PC-3 (cell line): ENCODE data around the gene DRD2. TPM values are rescaled to one million over a fixed set of nuclear protein-coding genes. Genes with fewer than 3 reads are reported as not detected.

Experiments
- ATAC-seq: fragments of 200-7000 bp; cut with Tn5 transposase; 2 replicates; pipeline ENCODE4 v1.9.1; 2020; ENCODE audit warnings: mild to moderate bottlenecking, moderate library complexity
- BruUV-seq: library from RNA; stranded (reverse); fragments of 400-500 nt; replicated peaks from 2 replicates; lab custom pipeline; 2021; lab: Mats Ljungman, UMichigan
- CTCF ChIA-PET: fragments of 300-600 bp; sonication (Branson Sonifier 250); formaldehyde crosslinking; loops from one replicate; lab custom pipeline; 2022; ENCODE audit warnings: antibody characterized with exemption; lab: Charles Lee
- POLR2A ChIA-PET: fragments of 300-600 bp; sonication (Branson Sonifier 250); formaldehyde crosslinking; loops from one replicate; lab custom pipeline; 2022; ENCODE audit warnings: antibody characterized with exemption; ENCODE audit not compliant: unreplicated experiment; lab: Charles Lee
- DNase-seq: peaks from one replicate; pipeline ENCODE4 v3.0.0-alpha.2; 2015
- H2AFZ ChIP-seq: fragments of 300-600 bp; sonication (generic); 2 replicates; pipeline ENCODE4 v1.6.0; 2016; ENCODE audit warnings: antibody characterized with exemption, low read length
- H3F3A ChIP-seq: fragments of 300-600 bp; sonication (generic); one replicate; pipeline ENCODE4 v1.6.0; 2017; ENCODE audit warnings: antibody characterized with exemption, low read length, control low read depth, mild to moderate bottlenecking; ENCODE audit not compliant: unreplicated experiment
- H3K27ac ChIP-seq: fragments of 300-600 bp; sonication (generic); 2 replicates; pipeline ENCODE4 v1.5.1; 2016; ENCODE audit warnings: mild to moderate bottlenecking, low read length
- H3K27me3 ChIP-seq: fragments of 300-600 bp; sonication (generic); 2 replicates; pipeline ENCODE4 v1.6.1; 2016; ENCODE audit warnings: low read length, mixed read lengths
- H3K36me3 ChIP-seq: fragments of 300-600 bp; sonication (generic); 2 replicates; pipeline ENCODE4 v1.6.1; 2016; ENCODE audit warnings: low read depth, mixed run types, low read length, mixed read lengths
- H3K4me1 ChIP-seq: fragments of 300-600 bp; sonication (generic); 2 replicates; pipeline ENCODE4 v1.5.1; 2016; ENCODE audit warnings: low read length; ENCODE audit not compliant: insufficient read depth
- H3K4me2 ChIP-seq: fragments of 300-600 bp; sonication (generic); 2 replicates; pipeline ENCODE4 v1.6.0; 2016; ENCODE audit warnings: low read length
- H3K4me3 ChIP-seq: fragments of 300-600 bp; sonication (generic); 2 replicates; pipeline ENCODE4 v1.5.1; 2016; ENCODE audit warnings: mild to moderate bottlenecking, low read length, mixed read lengths
- H3K79me2 ChIP-seq: fragments of 300-600 bp; sonication (generic); 2 replicates; pipeline ENCODE4 v1.6.1; 2017; ENCODE audit warnings: low read length, mixed read lengths
- H3K9ac ChIP-seq: fragments of 300-600 bp; sonication (generic); 2 replicates; pipeline ENCODE4 v1.6.0; 2016; ENCODE audit warnings: mild to moderate bottlenecking, low read length
- H3K9me2 ChIP-seq: fragments of 300-600 bp; sonication (generic); replicated peaks from 2 replicates; pipeline ENCODE4 v1.6.1; 2016; ENCODE audit warnings: mixed run types, low read length, mixed read lengths
- H3K9me3 ChIP-seq: fragments of 300-600 bp; sonication (generic); 2 replicates; pipeline ENCODE4 v1.6.1; 2016; ENCODE audit warnings: low read length, mixed read lengths
- H4K20me1 ChIP-seq: fragments of 300-600 bp; sonication (generic); 2 replicates; pipeline ENCODE4 v1.6.1; 2016; ENCODE audit warnings: low read length, mixed read lengths
- EZH2 ChIP-seq: fragments of 300-600 bp; sonication (generic); IDR thresholded peaks from one replicate; pipeline ENCODE4 v1.6.1; 2017; ENCODE audit warnings: antibody characterized with exemption, mild to moderate bottlenecking, low read length; ENCODE audit not compliant: unreplicated experiment
- EZH2phosphoT487 ChIP-seq: fragments of 300-600 bp; sonication (generic); IDR thresholded peaks from 2 replicates; pipeline ENCODE4 v1.6.1; 2018; ENCODE audit warnings: mild to moderate bottlenecking, antibody characterized with exemption, low read length, borderline replicate concordance
- intact Hi-C: fragments of 100-400 bp; cut with micrococcal nuclease; formaldehyde crosslinking; loops from 2 replicates; pipeline ENCODE4 v1.9.0; 2023
- total RNA-seq: library from RNA; depleted of rRNA; stranded (reverse); fragments of >200 nt; gene quantifications from 2 replicates; pipeline ENCODE4 v1.2.3, GENCODE V29; 2014
- TF ChIP-seq, protein P1 (sequence below): fragments of 300-600 bp; sonication (generic); conservative IDR thresholded peaks from 2 replicates; pipeline ENCODE4 v1.5.1; 2017; ENCODE audit warnings: antibody characterized with exemption, low read depth, mild to moderate bottlenecking, low read length

DRD2 gene
- total RNA-seq, 1 experiment from 2014 or later: not detected

DNA sequence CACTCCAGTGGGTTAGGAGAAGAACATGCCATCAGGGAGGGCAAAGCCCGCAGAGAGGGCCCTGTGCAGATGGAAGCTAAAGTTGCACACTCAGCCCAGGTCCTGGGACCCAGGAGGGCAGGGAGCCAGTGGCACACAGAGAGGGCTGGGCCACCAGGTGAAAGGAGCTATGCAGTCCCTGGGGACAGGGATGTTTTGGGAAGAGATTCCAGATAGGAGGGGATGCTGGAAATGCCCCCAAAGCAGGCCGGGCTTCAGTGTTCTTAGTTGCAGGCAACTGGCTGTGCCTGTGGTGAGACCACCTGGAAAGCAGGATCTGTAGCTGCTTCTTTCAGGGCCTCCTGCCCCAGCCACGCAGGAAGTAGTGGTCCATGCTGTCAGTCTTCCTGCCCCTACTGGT lies 68.0 kb downstream of the DRD2 start:
- H3F3A ChIP-seq: no peaks in the 10 kb centered on the region
- TF ChIP-seq, protein P1, sequence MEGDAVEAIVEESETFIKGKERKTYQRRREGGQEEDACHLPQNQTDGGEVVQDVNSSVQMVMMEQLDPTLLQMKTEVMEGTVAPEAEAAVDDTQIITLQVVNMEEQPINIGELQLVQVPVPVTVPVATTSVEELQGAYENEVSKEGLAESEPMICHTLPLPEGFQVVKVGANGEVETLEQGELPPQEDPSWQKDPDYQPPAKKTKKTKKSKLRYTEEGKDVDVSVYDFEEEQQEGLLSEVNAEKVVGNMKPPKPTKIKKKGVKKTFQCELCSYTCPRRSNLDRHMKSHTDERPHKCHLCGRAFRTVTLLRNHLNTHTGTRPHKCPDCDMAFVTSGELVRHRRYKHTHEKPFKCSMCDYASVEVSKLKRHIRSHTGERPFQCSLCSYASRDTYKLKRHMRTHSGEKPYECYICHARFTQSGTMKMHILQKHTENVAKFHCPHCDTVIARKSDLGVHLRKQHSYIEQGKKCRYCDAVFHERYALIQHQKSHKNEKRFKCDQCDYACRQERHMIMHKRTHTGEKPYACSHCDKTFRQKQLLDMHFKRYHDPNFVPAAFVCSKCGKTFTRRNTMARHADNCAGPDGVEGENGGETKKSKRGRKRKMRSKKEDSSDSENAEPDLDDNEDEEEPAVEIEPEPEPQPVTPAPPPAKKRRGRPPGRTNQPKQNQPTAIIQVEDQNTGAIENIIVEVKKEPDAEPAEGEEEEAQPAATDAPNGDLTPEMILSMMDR: no peak
- TF ChIP-seq EZH2 (no peak), EZH2phosphoT487 (no peak)
- H3K27me3 ChIP-seq: peaks cover 19% of the 10 kb centered on the region; the same call in 1 of the 2 replicates
- H3K4me1 ChIP-seq: no peaks in the 10 kb centered on the region
- no peak overlapping the region for H3K9ac ChIP-seq
- DNase-seq (no peak), ATAC-seq (no peak)
- no peak overlapping the region for H3K4me2 ChIP-seq
- H3K4me3 ChIP-seq: no peak overlapping the region
- no peaks in the 10 kb centered on the region for H4K20me1 ChIP-seq
- no peaks in the 10 kb centered on the region for H3K79me2 ChIP-seq
- H2AFZ ChIP-seq: no peak overlapping the region
- no peak overlapping the region for H3K27ac ChIP-seq
- no peaks in the 10 kb centered on the region for H3K9me2 ChIP-seq
- no TSS peak for BruUV-seq
- CTCF ChIA-PET: no interaction called here
- H3K36me3 ChIP-seq: no peaks in the 10 kb centered on the region
- intact Hi-C loops: no loop called here
- POLR2A ChIA-PET: no interaction called here
- no peaks in the 10 kb centered on the region for H3K9me3 ChIP-seq

GRCh38 chr11:113405724-113406478 lies 69.3 kb downstream of the DRD2 start:
- Histone ChIP-seq H3K9me2 (no peaks in the 10 kb centered on the region), H3K9me3 (no peaks in the 10 kb centered on the region), H3K27me3 (peaks cover 19% of the 10 kb centered on the region; the same call in 1 of the 2 replicates), H3K27ac (no peak overlapping the region), H2AFZ (no peak overlapping the region), H3K4me2 (no peak overlapping the region), H3K4me3 (no peak overlapping the region), H3K79me2 (no peaks in the 10 kb centered on the region), H3K4me1 (no peaks in the 10 kb centered on the region), H3K9ac (no peak overlapping the region), H3K36me3 (no peaks in the 10 kb centered on the region), H4K20me1 (no peaks in the 10 kb centered on the region), H3F3A (no peaks in the 10 kb centered on the region)
- TF ChIP-seq, protein P1: no peak
- TF ChIP-seq EZH2phosphoT487 (no peak), EZH2 (no peak)
- ATAC-seq (no peak), DNase-seq (no peak)
- BruUV-seq: no TSS peak
- ChIA-PET POLR2A (no interaction called here), CTCF (no interaction called here)
- intact Hi-C loops: no loop called here

- Histone ChIP-seq H3K4me2 (no peak overlapping the region), H4K20me1 (no peaks in the 10 kb centered on the region), H3K9me2 (no peaks in the 10 kb centered on the region), H3K4me3 (no peak overlapping the region), H3K27me3 (peaks cover 19% of the 10 kb centered on the region; the same call in 1 of the 2 replicates), H3K79me2 (no peaks in the 10 kb centered on the region), H3F3A (no peaks in the 10 kb centered on the region), H3K9ac (no peak overlapping the region), H3K36me3 (no peaks in the 10 kb centered on the region), H3K4me1 (no peaks in the 10 kb centered on the region), H3K27ac (no peak overlapping the region), H2AFZ (no peak overlapping the region), H3K9me3 (no peaks in the 10 kb centered on the region)
- no peak for ATAC-seq
- BruUV-seq: no TSS peak
- CTCF ChIA-PET: no interaction called here
- TF ChIP-seq EZH2phosphoT487 (no peak), EZH2 (no peak)
- TF ChIP-seq, protein P1: no peak
- no peak for DNase-seq
- intact Hi-C loops: no loop called here
- POLR2A ChIA-PET: no interaction called here
Observed at GRCh38 chr11:113404859-113405430, 70.3 kb downstream of the DRD2 start.
